ENCODE results near the gene LCN6. TPM values are rescaled to one million over a fixed set of nuclear protein-coding genes. Genes with fewer than 3 reads are reported as not detected.

Gene LCN6
- total and polyA plus RNA-seq, 2 donors (not counting 1 experiment from before 2014, with no cell fraction given), result 0.18 TPM; not detected in 1

GRCh38 chr9:136695435-136695895 is 52.9 kb downstream of the LCN6 start:
- ChIA-PET CTCF (interaction anchor here (1.2 to 2.4 kb wide), 2 partner anchors 21 to 32 kb away, joined by 3 to 7 read pairs; no protein-coding TSS in a partner anchor), POLR2A (no interaction called here)
- H3K27me3 Mint-ChIP-seq, result peaks cover 11% of the 10 kb centered on the region
- H3K4me1 Mint-ChIP-seq, result peaks cover 13% of the 10 kb centered on the region
- no peak overlapping the region for H3K4me3 Mint-ChIP-seq
- H3K9me3 Mint-ChIP-seq (ENCODE audit: insufficient read depth), result no peaks in the 10 kb centered on the region
- Histone ChIP-seq H3K27ac (ENCODE audit: low read length in 2 of 2) (no peak overlapping the region), H2AFZ (ENCODE audit: insufficient read depth, low read depth, low read length, poor library complexity, severe bottlenecking) (no peak overlapping the region), H3K4me2 (replicated peaks; ENCODE audit: low read depth, low read length, poor library complexity, severe bottlenecking) (no peak overlapping the region), H3K4me3 (ENCODE audit: control extremely low read depth in 1 of 5, extremely low read depth in 1 of 5, insufficient read depth in 1 of 5, low read depth in 2 of 5, low read length in 4 of 5) (no peak overlapping the region), H3K9ac (ENCODE audit: low read length) (no peak overlapping the region), H3K36me3 (replicated peaks in 1 of 2; ENCODE audit: control extremely low read depth in 1 of 2, control insufficient read depth in 1 of 2, extremely low read depth in 1 of 2, insufficient read depth in 2 of 2, low read length in 1 of 2) (no peaks in the 10 kb centered on the region), H4K20me1 (ENCODE audit: control insufficient read depth, insufficient read depth, low read length, poor library complexity, severe bottlenecking) (no peaks in the 10 kb centered on the region), H3K9me3 (ENCODE audit: control extremely low read depth in 1 of 3, control insufficient read depth in 2 of 3, insufficient read depth in 1 of 3, low read length in 2 of 3) (peaks cover 0 to 4% (median 0%) of the 10 kb centered on the region in 3 donors), H3K79me2 (ENCODE audit: control insufficient read depth, insufficient read depth, low read length) (no peaks in the 10 kb centered on the region), H3K4me1 (ENCODE audit: control insufficient read depth in 2 of 2, insufficient read depth in 2 of 2, low read length in 2 of 2) (peaks cover 11 to 27% of the 10 kb centered on the region in 2 donors), H3K27me3 (replicated peaks in 1 of 4; ENCODE audit: control extremely low read depth in 1 of 4, control insufficient read depth in 3 of 4, insufficient read depth in 4 of 4, low read length in 3 of 4) (peaks cover 0 to 34% (median 7%) of the 10 kb centered on the region in 4 experiments)
- H3K27ac Mint-ChIP-seq, result no peak overlapping the region
- TF ChIP-seq EZH2 (IDR thresholded peaks at IDR 0.05; ENCODE audit: borderline replicate concordance, insufficient read depth, low read depth, low read length, poor library complexity, severe bottlenecking) (no peak), CTCF (IDR thresholded peaks at IDR 0.05) (no peak)
- intact Hi-C loops (cut with micrococcal nuclease), result no loop called here
- 76% methylated on average over 9 of the region's 10 CpGs for WGBS (ENCODE audit: insufficient coverage)
- no peak for DNase-seq
- ATAC-seq (ENCODE audit: low read depth), result no peak

- Histone ChIP-seq H3K4me3 (ENCODE audit: control extremely low read depth in 1 of 5, extremely low read depth in 1 of 5, insufficient read depth in 1 of 5, low read depth in 2 of 5, low read length in 4 of 5) (no peak overlapping the region), H2AFZ (ENCODE audit: insufficient read depth, low read depth, low read length, poor library complexity, severe bottlenecking) (no peak overlapping the region)
Measured at GRCh38 chr9:136694872-136695247, 53.5 kb downstream of the LCN6 start.

More at GRCh38 chr9:136694872-136695247, 53.5 kb downstream of the LCN6 start:
- H3K36me3 ChIP-seq (replicated peaks in 1 of 2; ENCODE audit: control extremely low read depth in 1 of 2, control insufficient read depth in 1 of 2, extremely low read depth in 1 of 2, insufficient read depth in 2 of 2, low read length in 1 of 2), result no peaks in the 10 kb centered on the region
- WGBS (ENCODE audit: insufficient coverage), result 97% methylated on average over 4 of the region's 11 CpGs
- no peaks in the 10 kb centered on the region for H4K20me1 ChIP-seq (ENCODE audit: control insufficient read depth, insufficient read depth, low read length, poor library complexity, severe bottlenecking)
- peaks cover 5 to 21% of the 10 kb centered on the region in 2 donors for H3K4me1 ChIP-seq (ENCODE audit: control insufficient read depth in 2 of 2, insufficient read depth in 2 of 2, low read length in 2 of 2)
- H3K9ac ChIP-seq (ENCODE audit: low read length), result no peak overlapping the region
- TF ChIP-seq CTCF (IDR thresholded peaks at IDR 0.05), result no peak
- no peak for TF ChIP-seq EZH2 (IDR thresholded peaks at IDR 0.05; ENCODE audit: borderline replicate concordance, insufficient read depth, low read depth, low read length, poor library complexity, severe bottlenecking)
- DNase-seq, result no peak
- peaks cover 11% of the 10 kb centered on the region for H3K27me3 Mint-ChIP-seq
- ChIA-PET CTCF (interaction anchor here (1.2 to 2.4 kb wide), 2 partner anchors 21 to 32 kb away, joined by 3 to 7 read pairs; no protein-coding TSS in a partner anchor), POLR2A (no interaction called here)
- H3K9me3 Mint-ChIP-seq (ENCODE audit: insufficient read depth), result no peaks in the 10 kb centered on the region
- no peak for ATAC-seq (ENCODE audit: low read depth)
- H3K27ac ChIP-seq (ENCODE audit: low read length in 2 of 2), result no peak overlapping the region
- no peaks in the 10 kb centered on the region for H3K79me2 ChIP-seq (ENCODE audit: control insufficient read depth, insufficient read depth, low read length)
- peaks cover 9% of the 10 kb centered on the region for H3K4me1 Mint-ChIP-seq
- H3K27me3 ChIP-seq (replicated peaks in 1 of 4; ENCODE audit: control extremely low read depth in 1 of 4, control insufficient read depth in 3 of 4, insufficient read depth in 4 of 4, low read length in 3 of 4), result peaks cover 0 to 29% (median 7%) of the 10 kb centered on the region in 4 experiments
- H3K27ac Mint-ChIP-seq, result no peak overlapping the region
- no peak overlapping the region for H3K4me3 Mint-ChIP-seq
- intact Hi-C loops (cut with micrococcal nuclease), result no loop called here
- no peaks in the 10 kb centered on the region for H3K9me3 ChIP-seq (ENCODE audit: control extremely low read depth in 1 of 3, control insufficient read depth in 2 of 3, insufficient read depth in 1 of 3, low read length in 2 of 3)
- no peak overlapping the region for H3K4me2 ChIP-seq (replicated peaks; ENCODE audit: low read depth, low read length, poor library complexity, severe bottlenecking)
